VCaP (cell line): Measurements from ENCODE around the gene GABRR3.

ENCODE experiments used
- H3K27ac ChIP-seq: fragments of 450-650 bp; 2 replicates; pipeline ENCODE4 v1.5.1; 2017
- CTCF ChIP-seq: fragments of 450-650 bp; conservative IDR thresholded peaks from 2 replicates; pipeline ENCODE4 v1.5.1; 2017; ENCODE audit warnings: mild to moderate bottlenecking, moderate library complexity

Gene GABRR3

GRCh38 chr3:98035208-98035607 is at the start of gene GABRR3:
Gene GABRR3, minus strand, starts transcription at chr3:98035315. Its CDS starts 328 bp downstream, at chr3:98034987.
- no peak within 1 kb of the TSS for H3K27ac ChIP-seq
- TF ChIP-seq CTCF: no peak

- TF ChIP-seq CTCF: no peak
Measured at GRCh38 chr3:98073486-98073885, 38.4 kb upstream of the GABRR3 start.

GRCh38 chr3:98070840-98071239 is 35.7 kb upstream of the GABRR3 start:
- no peak overlapping the region for H3K27ac ChIP-seq
- TF ChIP-seq CTCF: no peak

More at GRCh38 chr3:98073486-98073885, 38.4 kb upstream of the GABRR3 start:
- no peak overlapping the region for H3K27ac ChIP-seq

- H3K27ac ChIP-seq: no peak overlapping the region
- no peak for TF ChIP-seq CTCF
Measured at GRCh38 chr3:98068824-98069223, 33.7 kb upstream of the GABRR3 start.

GRCh38 chr3:98058244-98058960 is 23.3 kb upstream of the GABRR3 start:
- H3K27ac ChIP-seq: no peak overlapping the region
- TF ChIP-seq CTCF: no peak

GRCh38 chr3:98057631-98058030 is 22.5 kb upstream of the GABRR3 start:
- TF ChIP-seq CTCF: no peak
- H3K27ac ChIP-seq: no peak overlapping the region

GRCh38 chr3:98056035-98056434 is 20.9 kb upstream of the GABRR3 start:
- H3K27ac ChIP-seq: no peak overlapping the region
- TF ChIP-seq CTCF: no peak
